GM18520 (cell line): ENCODE measurements around the gene FSCN2.
A peak's percentile ranks its signal among the peaks of the same experiment; 100 is the strongest.

Experiments
- ATAC-seq: cut with Tn5 transposase; IDR thresholded peaks from one replicate; pipeline ENCODE4 v1.9.1; 2021; ENCODE audit not compliant: unreplicated experiment

FSCN2 gene

DNA sequence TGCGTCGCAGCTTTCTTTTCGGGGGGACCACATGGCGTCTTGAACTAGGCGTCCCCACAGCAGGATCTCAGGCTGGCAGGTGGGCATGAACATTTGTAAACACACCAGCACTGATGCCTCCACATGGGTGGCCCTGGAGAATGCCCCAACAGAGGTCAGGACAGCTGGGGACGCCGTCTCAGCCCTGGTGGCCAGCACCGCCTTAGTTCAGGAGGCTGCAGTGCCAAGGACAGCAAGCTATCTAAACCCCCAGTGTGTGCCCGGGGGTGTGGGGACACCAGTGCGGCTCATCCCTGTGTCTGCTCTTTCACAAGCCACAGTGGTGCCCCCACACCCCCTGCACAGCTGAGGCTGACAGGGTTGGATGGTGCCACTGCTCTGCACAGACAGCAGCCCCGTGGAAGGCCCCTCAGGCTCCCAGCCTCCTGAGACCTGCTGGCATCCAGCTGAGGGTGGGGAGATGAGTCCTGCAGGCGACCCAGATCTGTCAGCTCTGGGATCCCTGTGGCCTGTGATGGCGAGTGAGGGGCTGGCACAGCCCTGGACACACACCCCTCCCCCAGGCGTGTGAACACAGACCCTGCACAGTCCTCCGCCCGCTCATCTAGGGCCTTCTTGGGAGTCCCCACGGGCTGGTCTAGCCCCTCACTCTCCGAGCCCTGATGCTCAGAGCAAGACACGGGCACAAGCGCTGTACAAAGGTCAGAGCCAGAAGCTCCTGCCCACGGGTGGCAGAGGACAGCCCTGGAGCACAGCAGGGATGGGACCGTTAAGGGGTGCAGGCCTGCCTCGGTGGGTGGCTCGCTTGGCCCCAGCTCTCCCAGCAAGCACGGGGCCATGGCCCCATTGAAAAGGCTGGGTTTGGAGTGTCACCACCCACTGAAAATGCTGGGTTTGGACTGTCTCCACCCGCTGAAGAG lies 10.7 kb downstream of the FSCN2 start:
- no peak for ATAC-seq

DNA sequence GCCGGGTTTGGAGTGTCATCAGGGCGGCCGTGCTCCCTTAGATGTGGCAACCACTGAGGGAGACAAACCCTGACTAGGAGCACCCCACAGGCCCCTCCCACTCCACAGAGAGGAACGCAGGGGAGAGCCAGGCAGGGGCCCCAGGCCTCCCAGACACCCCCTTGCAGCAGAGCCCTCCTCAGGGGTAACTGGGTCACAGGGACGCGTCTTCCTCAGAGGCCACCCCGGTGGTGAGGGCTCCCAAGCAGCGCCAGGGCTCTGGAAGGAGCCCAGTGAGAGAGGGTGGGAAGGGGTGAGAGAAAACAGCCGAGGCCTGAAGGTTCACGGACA lies 11.4 kb downstream of the FSCN2 start:
- no peak for ATAC-seq

DNA sequence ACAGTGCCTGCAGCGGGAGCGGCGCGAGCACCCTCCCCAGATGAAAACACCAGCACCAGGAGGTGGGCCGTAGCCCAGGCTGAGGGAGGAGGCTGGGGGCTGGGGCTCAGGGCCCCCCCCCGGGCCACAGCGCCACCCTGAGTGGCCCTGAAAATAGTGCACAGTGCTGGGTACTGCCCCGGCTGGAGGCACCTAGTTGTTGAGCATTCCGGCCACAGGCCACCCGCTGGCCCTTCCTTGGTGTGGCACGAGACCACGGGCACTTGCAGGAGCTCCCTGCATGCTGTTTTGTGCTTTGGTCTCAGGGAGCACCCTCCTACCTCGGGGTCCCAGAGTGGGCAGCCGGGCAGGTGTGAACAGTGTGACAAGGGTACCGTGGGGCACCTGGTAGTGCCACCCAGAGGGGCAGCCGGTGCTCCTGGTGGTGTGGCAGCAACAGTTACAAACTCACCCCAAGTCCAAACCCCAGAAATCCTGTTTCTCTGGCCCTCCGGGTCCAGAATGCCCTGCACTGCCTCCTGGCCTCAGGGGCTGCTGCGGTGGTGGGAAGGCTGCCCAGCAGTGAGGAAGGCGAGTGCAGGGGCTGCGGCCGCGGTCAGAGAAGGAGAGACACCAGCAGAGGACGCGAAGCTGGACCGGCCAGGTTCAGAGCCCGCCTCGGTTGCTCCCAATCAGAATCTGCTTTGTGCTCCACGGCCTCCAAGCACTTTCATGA lies 11.9 kb downstream of the FSCN2 start:
- no peak for ATAC-seq

DNA sequence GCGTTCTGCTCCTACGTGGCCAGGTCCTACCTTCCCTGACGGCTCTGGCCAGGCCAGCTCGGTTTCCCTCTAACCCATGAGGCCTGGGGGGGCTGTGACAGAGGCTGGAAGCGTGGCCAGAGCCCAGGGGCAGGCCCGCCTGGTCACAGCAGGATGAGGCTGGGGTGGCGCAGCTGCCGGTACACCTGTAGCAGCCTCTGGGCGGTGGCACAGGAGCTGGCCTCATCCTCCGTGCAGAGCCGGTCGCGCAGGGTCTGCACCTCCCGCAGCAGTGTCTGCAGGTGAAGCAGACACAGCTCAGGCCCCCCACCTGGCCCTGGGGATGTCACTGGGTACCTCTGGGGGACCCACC lies 12.5 kb downstream of the FSCN2 start:
- ATAC-seq, result no peak

DNA sequence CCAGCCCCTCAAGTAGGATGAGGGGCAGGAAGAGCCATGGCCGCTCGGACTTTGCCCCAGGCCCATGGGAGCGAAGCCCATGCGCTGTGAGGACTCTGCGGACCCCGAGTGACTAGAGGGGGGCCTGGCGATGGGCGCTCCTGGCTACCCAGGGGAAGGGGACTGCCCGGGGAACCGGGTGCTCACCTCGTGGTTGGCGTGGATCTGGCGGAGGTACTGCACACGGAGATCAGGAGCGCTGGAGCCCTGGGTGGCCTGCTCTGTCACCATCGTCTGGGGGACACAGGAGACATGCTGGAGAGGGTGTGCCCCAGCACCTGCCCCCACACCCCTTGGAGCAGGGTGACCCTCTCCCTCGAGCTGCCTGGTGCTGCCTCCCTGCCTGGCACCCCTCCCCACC lies 12.9 kb downstream of the FSCN2 start:
- ATAC-seq, result no peak

DNA sequence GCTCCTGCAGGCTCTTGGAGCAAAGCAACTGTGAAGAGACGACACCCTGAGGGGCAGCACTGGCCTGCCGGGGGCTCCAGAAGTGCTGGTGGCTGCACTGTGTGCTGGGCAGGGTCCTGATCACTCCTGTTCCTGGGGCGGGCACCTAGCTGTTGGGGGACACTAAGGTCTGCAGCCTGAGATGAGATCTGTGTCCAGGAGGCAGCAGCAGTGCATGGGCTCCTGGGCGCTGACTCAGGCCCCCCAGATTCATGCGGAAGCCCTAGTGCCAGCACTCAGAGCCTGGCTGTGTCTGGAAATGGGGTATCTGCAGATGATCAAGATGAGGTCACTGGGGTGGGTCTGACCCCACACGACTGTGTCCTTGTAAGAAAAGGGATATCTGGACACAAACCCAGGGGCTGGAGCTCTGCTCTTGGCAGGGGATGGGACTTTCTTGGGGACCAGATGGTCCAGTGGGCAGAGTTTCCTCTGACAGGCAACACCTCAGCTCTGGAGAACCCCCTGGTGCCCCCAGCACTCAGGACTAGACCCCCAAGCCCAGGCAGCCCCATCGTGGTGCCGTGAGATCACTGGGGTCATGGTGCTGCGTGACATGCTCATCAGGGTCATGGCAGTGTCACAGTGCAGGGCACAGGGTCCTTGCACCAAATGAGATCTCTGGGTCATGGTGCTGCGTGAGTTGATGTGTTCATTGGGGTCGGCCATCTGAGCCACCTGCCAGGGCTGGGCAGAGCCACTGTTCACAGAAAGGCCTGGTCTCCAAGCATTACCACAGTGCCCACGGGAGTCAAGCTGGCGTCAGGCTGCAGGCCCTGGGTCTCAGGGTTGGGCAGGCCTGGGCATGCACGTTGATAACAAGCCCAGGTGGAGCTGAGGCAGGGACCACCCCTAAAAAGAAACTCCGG lies 14.5 kb downstream of the FSCN2 start:
- ATAC-seq, result no peak

DNA sequence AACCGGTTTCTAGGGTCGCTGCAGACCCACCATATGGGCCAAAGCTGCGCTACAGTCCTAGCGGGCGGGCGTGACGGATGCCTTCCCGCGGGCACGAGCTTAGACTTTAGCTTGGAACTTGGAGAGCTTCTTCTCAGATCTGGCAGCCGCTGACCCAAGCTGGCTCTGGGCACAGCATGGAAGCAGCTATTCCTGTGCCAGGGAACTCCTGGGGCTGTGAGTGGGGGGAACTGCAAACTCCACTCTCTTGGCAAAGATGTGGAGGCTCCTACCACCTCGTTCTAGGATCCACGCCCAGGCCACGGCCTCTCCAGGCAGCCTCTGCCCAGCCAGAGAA lies 15.1 kb downstream of the FSCN2 start:
- no peak for ATAC-seq

DNA sequence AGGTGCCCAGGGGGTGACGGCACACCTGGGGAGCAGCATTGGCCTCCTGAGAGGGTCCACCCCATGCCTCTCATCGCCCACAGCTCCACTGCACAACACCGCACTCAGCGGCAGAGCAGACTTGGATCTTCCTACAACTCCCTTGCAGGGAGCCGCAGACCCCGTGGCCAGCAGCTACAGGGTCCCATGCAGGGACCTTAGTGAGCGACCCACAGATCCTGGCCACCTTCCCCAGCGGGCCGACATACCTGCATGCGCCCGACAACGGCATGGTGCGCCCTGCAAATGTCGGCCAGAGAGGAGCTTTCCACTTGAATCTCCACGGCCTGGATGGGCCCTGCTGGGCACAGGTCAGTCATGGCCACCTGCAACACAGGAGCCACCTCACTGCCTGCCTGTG lies 15.6 kb downstream of the FSCN2 start:
- ATAC-seq, result no peak

DNA sequence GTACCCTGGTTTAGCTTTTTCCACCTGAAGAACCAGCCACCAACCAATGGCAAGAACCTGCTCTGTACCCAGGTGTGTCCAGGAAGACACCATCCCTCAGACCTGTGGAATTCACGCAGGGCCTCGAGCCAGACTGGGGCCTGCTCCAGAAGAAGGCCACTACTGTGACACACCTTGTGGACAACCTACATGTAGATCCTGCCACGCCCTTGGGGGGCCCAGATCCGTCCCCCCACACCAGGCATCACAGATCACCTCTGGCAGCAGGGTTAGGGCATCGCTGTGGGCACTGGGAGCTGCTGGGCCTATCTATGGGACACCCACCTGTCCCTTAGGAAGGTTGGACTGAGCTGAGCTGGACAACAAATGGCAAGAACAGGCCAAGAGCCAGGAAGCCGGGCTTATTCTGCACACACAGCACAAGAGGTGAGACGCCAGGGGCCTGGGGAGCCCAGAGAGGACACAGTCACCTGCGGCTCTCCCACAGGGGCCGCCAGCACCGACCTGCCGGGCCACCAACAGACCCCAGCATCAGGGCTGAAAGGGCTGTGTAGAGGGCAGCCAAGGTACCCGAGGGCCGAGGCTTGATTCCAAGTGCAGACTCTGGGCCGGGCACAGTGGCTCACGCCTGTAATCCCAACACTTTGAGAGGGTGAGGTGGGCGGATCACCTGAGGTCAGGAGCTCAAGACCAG lies 16.3 kb downstream of the FSCN2 start:
- ATAC-seq, result no peak

DNA sequence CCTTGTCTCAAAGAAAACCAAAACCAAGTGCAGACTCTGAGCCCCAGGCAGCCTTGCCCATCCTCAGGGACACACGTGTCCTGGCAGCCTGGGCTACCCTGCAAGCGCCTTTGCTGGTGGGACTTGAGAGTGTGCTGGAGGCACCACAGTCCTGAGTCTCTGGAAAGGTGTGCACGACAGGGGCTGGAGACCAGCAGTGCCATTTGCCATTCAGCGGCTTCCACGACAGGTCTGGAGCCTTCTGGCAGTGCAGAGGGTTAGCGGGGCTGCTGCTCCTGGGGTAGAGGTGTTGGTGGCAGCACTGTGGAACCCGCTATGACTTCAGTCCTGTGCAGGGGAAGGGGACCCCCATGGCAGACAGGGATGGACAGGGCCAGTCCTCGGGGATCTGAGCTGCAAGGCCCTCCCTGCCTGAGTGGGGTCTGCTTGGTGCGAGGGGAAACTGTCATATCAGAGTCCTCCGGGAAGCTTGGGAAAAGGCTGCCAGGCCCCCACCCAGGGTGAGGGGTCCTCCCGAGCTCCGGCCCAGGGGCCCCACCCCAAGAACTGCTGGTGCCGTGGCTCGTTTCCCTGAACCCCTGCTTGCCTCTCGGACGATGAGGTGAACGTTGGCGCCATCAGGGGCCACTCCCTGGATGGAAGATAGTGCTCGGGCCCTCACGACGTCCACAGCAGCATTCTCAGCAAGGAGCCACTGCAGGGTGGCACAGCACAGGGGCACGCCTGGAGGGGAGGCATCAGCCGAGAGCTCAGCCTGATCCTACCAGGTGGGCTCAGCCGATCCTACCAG lies 17.2 kb downstream of the FSCN2 start:
- no peak for ATAC-seq

DNA sequence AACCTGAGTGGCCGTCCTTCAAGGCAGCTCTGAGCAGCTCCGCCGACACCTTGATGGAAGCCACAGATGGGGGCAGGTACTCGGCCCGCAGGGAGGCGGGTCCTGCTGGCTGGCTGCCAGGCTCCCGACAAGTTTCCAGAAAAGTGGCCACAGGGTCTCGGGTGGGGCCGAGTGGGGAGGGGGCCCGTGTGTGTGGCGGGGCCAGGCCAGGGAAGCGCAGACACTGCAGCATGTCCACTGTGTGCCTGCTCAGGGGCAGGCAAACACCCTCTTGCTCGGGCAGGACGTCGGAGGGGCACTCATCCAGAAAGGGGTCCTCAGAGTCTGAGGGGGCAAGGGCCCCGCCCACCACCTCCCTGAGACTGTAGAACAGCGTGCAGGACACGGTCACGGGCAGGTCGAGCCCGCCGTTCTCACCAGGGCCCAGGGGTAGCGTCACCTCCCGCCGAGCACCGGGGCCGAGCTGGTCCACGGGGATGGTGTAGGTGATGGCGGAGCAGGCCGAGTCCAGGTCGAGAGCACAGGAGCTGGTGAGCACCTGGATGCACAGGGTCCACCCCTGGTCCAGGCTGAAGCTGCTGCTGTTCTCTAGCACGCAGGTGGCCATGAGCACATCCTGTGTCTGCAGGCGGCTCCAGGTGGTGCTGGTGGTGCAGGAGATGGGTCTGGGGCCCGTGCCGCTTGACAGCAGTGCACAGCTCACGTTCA lies 18.9 kb downstream of the FSCN2 start:
- no peak for ATAC-seq

DNA sequence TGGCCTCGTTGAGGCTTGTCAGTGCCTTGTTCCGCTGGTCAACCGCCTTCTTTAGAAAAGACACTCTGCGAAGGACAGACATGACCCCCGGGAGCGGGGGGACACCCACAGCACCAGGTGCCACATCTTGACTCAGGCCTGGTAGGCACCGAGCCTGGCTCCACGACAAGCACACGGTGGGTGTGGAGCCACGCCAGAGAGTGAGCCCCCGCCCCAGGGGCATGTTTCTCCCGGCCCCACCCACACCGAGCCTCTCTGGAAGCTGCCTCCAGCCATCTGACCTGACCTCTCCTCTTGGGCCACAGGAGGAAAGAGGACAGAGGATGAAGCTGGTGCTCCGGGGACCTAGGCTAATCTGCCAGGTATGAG lies 19.4 kb downstream of the FSCN2 start:
- ATAC-seq, result no peak

DNA sequence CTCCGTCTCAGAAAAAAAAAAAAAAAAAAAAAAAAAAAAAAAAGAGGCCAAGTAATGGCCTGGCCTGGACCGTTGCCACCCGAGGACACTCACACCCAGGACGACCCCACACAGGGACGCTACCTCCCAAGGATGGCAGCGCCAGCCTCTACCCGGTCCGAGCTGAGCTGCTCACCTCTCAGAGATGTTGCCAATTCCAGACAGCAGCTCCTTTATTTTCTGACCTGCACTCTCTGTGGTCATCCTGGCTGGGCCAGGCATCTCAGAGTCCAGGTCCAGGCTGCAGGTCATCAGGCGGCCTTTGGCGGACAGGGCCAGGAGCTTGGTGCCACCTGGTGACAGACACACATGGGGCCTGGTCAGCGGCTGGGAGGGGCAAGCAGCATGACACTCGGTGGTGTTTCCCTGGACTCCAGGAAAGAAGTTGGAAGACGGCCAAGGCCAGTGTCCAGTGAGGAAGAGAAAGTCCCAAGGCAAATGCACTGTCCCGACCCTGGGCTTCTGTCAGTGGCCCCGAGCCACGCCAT lies 20.9 kb downstream of the FSCN2 start:
- no peak for ATAC-seq

DNA sequence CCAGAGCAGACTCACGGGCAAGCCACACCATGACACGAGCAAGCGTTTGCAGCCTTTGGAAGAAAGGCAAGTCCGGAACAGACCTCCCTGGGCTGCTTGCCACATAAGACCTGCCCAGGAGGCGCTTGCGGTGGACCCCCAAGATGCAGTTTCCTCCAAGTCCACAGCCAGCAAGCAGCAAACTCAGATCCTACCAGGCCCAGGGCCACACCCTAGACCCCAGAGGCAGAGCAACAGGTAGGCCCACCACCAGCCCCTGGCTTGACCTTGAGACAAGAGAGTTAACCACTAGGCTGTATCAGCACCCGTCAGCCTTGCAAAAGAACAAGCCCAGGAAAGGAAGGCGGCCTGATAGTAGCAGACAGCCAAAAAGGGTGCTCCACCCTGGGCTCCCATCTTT lies 21.6 kb downstream of the FSCN2 start:
- no peak for ATAC-seq

DNA sequence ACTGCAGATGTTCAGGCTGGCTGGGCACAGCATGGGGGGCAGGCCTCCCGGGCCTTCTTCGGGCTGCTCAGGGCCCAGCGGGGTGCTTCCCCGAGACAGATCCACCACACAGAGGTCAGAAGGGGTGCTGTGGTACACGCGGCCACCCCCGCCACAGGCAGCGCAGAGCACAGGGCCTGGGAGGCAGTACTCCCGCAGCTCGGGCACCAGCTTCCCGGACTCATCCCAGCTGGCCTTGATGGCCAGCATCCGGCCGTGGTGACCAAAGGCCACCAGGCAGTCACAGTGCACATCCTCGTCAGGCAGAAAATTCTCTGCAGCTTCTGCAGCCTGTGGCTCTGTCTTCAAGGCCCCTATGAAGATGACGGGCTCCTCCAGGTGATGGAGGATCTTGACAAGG lies 22.1 kb downstream of the FSCN2 start:
- no peak for ATAC-seq

DNA sequence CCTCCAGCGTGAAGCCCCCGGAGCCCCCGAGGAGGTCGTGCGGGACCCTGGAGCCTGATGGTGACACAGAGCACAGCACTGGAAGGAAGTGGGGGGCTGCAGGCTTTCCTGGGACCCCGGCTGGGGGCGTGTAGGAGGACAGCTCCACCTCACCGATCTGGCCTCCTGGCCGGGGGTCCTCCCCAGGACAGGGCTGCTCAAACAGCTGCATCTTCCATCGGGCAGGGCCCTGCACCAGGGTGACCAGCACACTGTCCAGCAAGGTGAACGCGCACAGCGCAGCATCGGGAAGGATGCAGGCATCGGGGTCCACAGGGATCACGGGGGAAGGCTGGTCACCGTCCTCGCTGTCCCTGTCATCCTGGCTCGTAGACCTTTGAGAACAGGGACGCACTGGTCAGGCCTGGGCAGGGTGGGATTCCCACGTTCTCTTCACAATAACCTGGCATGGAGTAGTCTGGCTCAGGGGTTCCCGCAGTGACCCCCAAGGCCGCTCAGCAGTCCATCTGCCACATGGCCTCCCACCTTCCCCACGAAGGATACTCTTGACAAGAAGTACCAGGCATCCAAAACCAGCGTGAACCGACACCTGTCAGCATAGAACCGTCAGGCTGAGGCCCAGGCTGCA lies 22.8 kb downstream of the FSCN2 start:
- no peak for ATAC-seq

DNA sequence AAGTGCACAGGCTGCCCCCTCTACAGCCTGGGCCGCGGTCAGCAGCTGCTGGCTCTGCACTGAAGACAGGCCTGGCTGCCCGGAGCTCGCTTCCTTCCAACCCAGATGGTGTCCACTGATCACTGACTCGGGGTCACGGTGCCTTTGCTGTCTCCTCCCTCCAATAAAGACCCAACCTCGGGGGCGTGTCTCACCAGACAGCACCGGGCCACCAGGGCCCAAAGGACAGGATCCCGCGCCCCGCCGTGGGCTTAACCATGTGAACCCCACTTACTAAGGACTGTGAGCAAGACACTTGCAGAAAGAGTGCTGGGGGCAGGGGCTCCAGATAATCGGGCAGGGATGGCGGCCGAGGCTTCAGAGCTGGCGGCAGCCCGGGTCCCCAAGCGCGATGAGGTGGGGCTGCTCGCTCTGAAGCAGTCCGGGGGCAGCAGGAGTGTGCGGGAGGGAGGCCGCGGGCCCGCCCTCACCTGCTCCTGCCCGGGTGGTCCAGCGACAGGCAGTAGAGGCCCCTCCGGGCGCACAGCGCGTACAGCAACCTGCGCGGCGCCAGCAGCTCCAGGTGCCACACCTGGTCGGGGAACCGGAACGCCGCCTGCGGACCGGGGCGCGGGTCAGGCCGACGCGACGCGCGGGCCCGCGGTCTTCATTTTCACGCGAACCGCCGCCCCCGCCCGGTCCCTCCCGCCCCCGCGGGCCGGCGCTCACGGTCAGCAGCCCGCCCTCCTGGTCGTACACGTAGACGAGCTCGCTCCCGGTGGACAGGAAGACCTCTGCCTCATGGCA lies 23.5 kb downstream of the FSCN2 start:
- ATAC-seq, result peak; percentile 5
